Fibroblast of skin of back (primary cell): Measurements from ENCODE around the gene ALDOB.
"Not testable (repeated sequence)": the region's sequence is repeated elsewhere in the genome, so short reads cannot be mapped to it uniquely, and the experiment has no call there.

Experiments used
- DNase-seq: peaks from one replicate; pipeline ENCODE4 v3.0.0-alpha.2; 2013

ALDOB gene

GRCh38 chr9:101421653-101422065 lies 13.9 kb downstream of the ALDOB start:
- DNase-seq: no peak

- no peak for DNase-seq
Measured at GRCh38 chr9:101419863-101420262, 15.7 kb downstream of the ALDOB start.

GRCh38 chr9:101418518-101419430 lies 16.8 kb downstream of the ALDOB start:
- DNase-seq: peak; percentile 70

- DNase-seq: no peak
Measured at GRCh38 chr9:101417977-101418376, 17.6 kb downstream of the ALDOB start.

GRCh38 chr9:101417389-101417788 lies 18.2 kb downstream of the ALDOB start:
- no peak for DNase-seq

- no peak for DNase-seq
Measured at GRCh38 chr9:101415578-101415977, 20.0 kb downstream of the ALDOB start.

GRCh38 chr9:101414839-101415238 lies 20.7 kb downstream of the ALDOB start:
- DNase-seq: no peak

GRCh38 chr9:101409079-101409477 lies 26.5 kb downstream of the ALDOB start:
- peak; percentile 23 for DNase-seq

GRCh38 chr9:101408374-101409078 lies 27.0 kb downstream of the ALDOB start:
- no peak for DNase-seq

- no peak for DNase-seq
Measured at GRCh38 chr9:101403516-101404285, 31.9 kb downstream of the ALDOB start.

- DNase-seq: no peak
Measured at GRCh38 chr9:101400120-101400519, 35.5 kb downstream of the ALDOB start.

- no peak for DNase-seq
Measured at GRCh38 chr9:101399643-101399970, 36.0 kb downstream of the ALDOB start.

- no peak for DNase-seq
Measured at GRCh38 chr9:101398930-101399642, 36.5 kb downstream of the ALDOB start.

GRCh38 chr9:101398068-101398929 lies 37.3 kb downstream of the ALDOB start, which contains the start of the genes MRPL50 and ZNF189:
MRPL50 (minus strand) TSS chr9:101398618; CDS start chr9:101398592, 26 bp downstream.
ZNF189 (plus strand) TSS chr9:101398851; CDS start chr9:101399157, 306 bp downstream.
- peak; percentile 100 for DNase-seq

GRCh38 chr9:101397746-101398067 lies 37.9 kb downstream of the ALDOB start:
- no peak for DNase-seq

- DNase-seq: no peak
Measured at GRCh38 chr9:101394687-101395086, 40.9 kb downstream of the ALDOB start.

- no peak for DNase-seq
Measured at GRCh38 chr9:101393135-101393534, 42.4 kb downstream of the ALDOB start.

GRCh38 chr9:101388507-101388993 lies 47.0 kb downstream of the ALDOB start:
- DNase-seq: no peak

- peak; percentile 49 for DNase-seq
Measured at GRCh38 chr9:101387871-101388506, 47.6 kb downstream of the ALDOB start.

GRCh38 chr9:101384873-101385536 lies 50.6 kb downstream of the ALDOB start, which contains the start of gene BAAT:
BAAT (minus strand) TSS chr9:101385006; CDS start chr9:101371404, 13,602 bp downstream.
- DNase-seq: not testable (repeated sequence)
